Panc1 (cell line): Measurements from ENCODE around the gene NPTX1.

ENCODE experiments used
- CTCF ChIP-seq: fragments of 450-650 bp; IDR thresholded peaks from 2 replicates; pipeline ENCODE4 v1.5.1; 2017; ENCODE audit warnings: mild to moderate bottlenecking
- REST ChIP-seq, 2 experiments: IDR thresholded peaks; 2 replicates each; pipeline ENCODE4 v1.6.1; 2011 to 2012; ENCODE audit warnings: low read depth in 2 of 2, control low read depth in 1 of 2, low read length in 1 of 2, mild to moderate bottlenecking in 1 of 2, moderate library complexity in 1 of 2; ENCODE audit not compliant: insufficient read depth in 1 of 2
- TCF7L2 ChIP-seq: IDR thresholded peaks from 2 replicates; pipeline ENCODE4 v1.6.1; 2011; ENCODE audit warnings: mild to moderate bottlenecking, low read depth, low read length, inconsistent platforms

GRCh38 chr17:80437532-80437931, 38.9 kb downstream of the NPTX1 start:
- TF ChIP-seq CTCF = no peak
- no peak for TF ChIP-seq REST (IDR thresholded peaks at IDR 0.05; ENCODE audit: insufficient read depth in 1 of 2, low read depth in 2 of 2, low read length in 1 of 2)
- no peak for TF ChIP-seq TCF7L2
